GM18517 (cell line): Measurements from ENCODE around the gene PDE3A.

Source experiments
- ATAC-seq: cut with Tn5 transposase; IDR thresholded peaks from one replicate; pipeline ENCODE4 v1.9.1; 2021; ENCODE audit warnings: mild to moderate bottlenecking, moderate library complexity; ENCODE audit not compliant: unreplicated experiment

PDE3A gene

GRCh38 chr12:20657496-20657895, 289.2 kb downstream of the PDE3A start:
- ATAC-seq, result no peak

GRCh38 chr12:20681334-20681733, 313.0 kb downstream of the PDE3A start:
- ATAC-seq, result no peak

GRCh38 chr12:20695232-20695631, 326.9 kb downstream of the PDE3A start, which contains the start of gene SLCO1C1:
SLCO1C1 (plus strand) TSS chr12:20695332; CDS start chr12:20699577, 4,245 bp downstream.
- no peak for ATAC-seq

- ATAC-seq, result no peak
Measured at GRCh38 chr12:20696181-20696905, 328.0 kb downstream of the PDE3A start.

GRCh38 chr12:20701106-20701505, 332.8 kb downstream of the PDE3A start:
- no peak for ATAC-seq

- ATAC-seq, result no peak
Measured at GRCh38 chr12:20704860-20705259, 336.5 kb downstream of the PDE3A start.

GRCh38 chr12:20711846-20712245, 343.5 kb downstream of the PDE3A start:
- no peak for ATAC-seq

- ATAC-seq, result no peak
Measured at GRCh38 chr12:20716037-20716436, 347.7 kb downstream of the PDE3A start.

- ATAC-seq, result no peak
Measured at GRCh38 chr12:20716985-20717384, 348.6 kb downstream of the PDE3A start.

GRCh38 chr12:20718294-20718693, 350.0 kb downstream of the PDE3A start:
- no peak for ATAC-seq

GRCh38 chr12:20722142-20722541, 353.8 kb downstream of the PDE3A start:
- ATAC-seq, result no peak

- no peak for ATAC-seq
Measured at GRCh38 chr12:20731274-20731673, 362.9 kb downstream of the PDE3A start.
